ENCODE results near the gene SRXN1. TPM values are rescaled to one million over a fixed set of nuclear protein-coding genes. Genes with fewer than 3 reads are reported as not detected.

Gene SRXN1
- total and polyA plus RNA-seq, 8 donors: 6.4 to 40.1 (median 23.5) TPM

GRCh38 chr20:602111-602970 lies 50.7 kb downstream of the SRXN1 start:
- Histone ChIP-seq H3K36me3 (no peaks in the 10 kb centered on the region), H3K4me3 (no peak overlapping the region), H3K4me1 (no peaks in the 10 kb centered on the region), H3K27ac (no peak overlapping the region), H3K27me3 (peaks cover 0 to 17% (median 0%) of the 10 kb centered on the region in 3 donors), H3K9me3 (no peaks in the 10 kb centered on the region)
- no peak for DNase-seq
- TF ChIP-seq, protein P1, sequence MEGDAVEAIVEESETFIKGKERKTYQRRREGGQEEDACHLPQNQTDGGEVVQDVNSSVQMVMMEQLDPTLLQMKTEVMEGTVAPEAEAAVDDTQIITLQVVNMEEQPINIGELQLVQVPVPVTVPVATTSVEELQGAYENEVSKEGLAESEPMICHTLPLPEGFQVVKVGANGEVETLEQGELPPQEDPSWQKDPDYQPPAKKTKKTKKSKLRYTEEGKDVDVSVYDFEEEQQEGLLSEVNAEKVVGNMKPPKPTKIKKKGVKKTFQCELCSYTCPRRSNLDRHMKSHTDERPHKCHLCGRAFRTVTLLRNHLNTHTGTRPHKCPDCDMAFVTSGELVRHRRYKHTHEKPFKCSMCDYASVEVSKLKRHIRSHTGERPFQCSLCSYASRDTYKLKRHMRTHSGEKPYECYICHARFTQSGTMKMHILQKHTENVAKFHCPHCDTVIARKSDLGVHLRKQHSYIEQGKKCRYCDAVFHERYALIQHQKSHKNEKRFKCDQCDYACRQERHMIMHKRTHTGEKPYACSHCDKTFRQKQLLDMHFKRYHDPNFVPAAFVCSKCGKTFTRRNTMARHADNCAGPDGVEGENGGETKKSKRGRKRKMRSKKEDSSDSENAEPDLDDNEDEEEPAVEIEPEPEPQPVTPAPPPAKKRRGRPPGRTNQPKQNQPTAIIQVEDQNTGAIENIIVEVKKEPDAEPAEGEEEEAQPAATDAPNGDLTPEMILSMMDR (IDR thresholded peaks at IDR 0.05): no peak
- TF ChIP-seq EP300 (IDR thresholded peaks at IDR 0.05) (no peak), POLR2AphosphoS5 (IDR thresholded peaks at IDR 0.05) (no peak), POLR2A (IDR thresholded peaks at IDR 0.05) (no peak)
- intact Hi-C loops (cut with DNase I; ENCODE audit: low total_unique reads): no loop called here
- 33 to 64% (median 48%) methylated on average over 7 to 8 of the region's 8 CpGs for WGBS, 5 donors

GRCh38 chr20:600736-601135 lies 52.3 kb downstream of the SRXN1 start:
- WGBS, 5 donors: 81 to 93% (median 90%) methylated on average over 6 of the region's 6 CpGs
- TF ChIP-seq, protein P1 (IDR thresholded peaks at IDR 0.05): no peak
- TF ChIP-seq EP300 (IDR thresholded peaks at IDR 0.05) (no peak), POLR2A (IDR thresholded peaks at IDR 0.05) (no peak)
- intact Hi-C loops (cut with DNase I; ENCODE audit: low total_unique reads): no loop called here
- Histone ChIP-seq H3K4me3 (no peak overlapping the region), H3K9me3 (no peaks in the 10 kb centered on the region), H3K36me3 (no peaks in the 10 kb centered on the region), H3K4me1 (no peaks in the 10 kb centered on the region), H3K27ac (no peak overlapping the region), H3K27me3 (peaks cover 0 to 6% (median 0%) of the 10 kb centered on the region in 3 donors)
- DNase-seq: no peak

GRCh38 chr20:600141-600540 lies 52.9 kb downstream of the SRXN1 start:
- H3K4me3 ChIP-seq: no peak overlapping the region
- intact Hi-C loops (cut with DNase I; ENCODE audit: low total_unique reads): no loop called here
- WGBS, 5 donors: 88 to 95% (median 91%) methylated on average over 2 of the region's 2 CpGs
- H3K9me3 ChIP-seq: no peaks in the 10 kb centered on the region
- H3K27me3 ChIP-seq: peaks cover 0 to 9% (median 0%) of the 10 kb centered on the region in 3 donors
- TF ChIP-seq POLR2A (IDR thresholded peaks at IDR 0.05) (no peak), POLR2AphosphoS5 (IDR thresholded peaks at IDR 0.05) (no peak), EP300 (IDR thresholded peaks at IDR 0.05) (no peak)
- TF ChIP-seq, protein P1 (IDR thresholded peaks at IDR 0.05): no peak
- no peak overlapping the region for H3K27ac ChIP-seq
- no peak for DNase-seq
- no peaks in the 10 kb centered on the region for H3K36me3 ChIP-seq
- H3K4me1 ChIP-seq: no peaks in the 10 kb centered on the region

- H3K4me1 ChIP-seq: no peaks in the 10 kb centered on the region
- WGBS, 5 donors: 70 to 78% (median 76%) methylated on average over 10 to 13 of the region's 13 CpGs
- no peak for DNase-seq
- no peak overlapping the region for H3K4me3 ChIP-seq
- intact Hi-C loops (cut with DNase I; ENCODE audit: low total_unique reads): no loop called here
- no peaks in the 10 kb centered on the region for H3K9me3 ChIP-seq
- no peaks in the 10 kb centered on the region for H3K36me3 ChIP-seq
- H3K27ac ChIP-seq: no peak overlapping the region
- peaks cover 0 to 27% (median 0%) of the 10 kb centered on the region in 3 donors for H3K27me3 ChIP-seq
- TF ChIP-seq, protein P1 (IDR thresholded peaks at IDR 0.05): no peak
- TF ChIP-seq POLR2A (IDR thresholded peaks at IDR 0.05) (no peak), POLR2AphosphoS5 (IDR thresholded peaks at IDR 0.05) (no peak), EP300 (IDR thresholded peaks at IDR 0.05) (no peak)
Measured at GRCh38 chr20:598133-598850, 54.7 kb downstream of the SRXN1 start.
